ENCODE measurements around the gene RBM3.

Gene RBM3

DNA sequence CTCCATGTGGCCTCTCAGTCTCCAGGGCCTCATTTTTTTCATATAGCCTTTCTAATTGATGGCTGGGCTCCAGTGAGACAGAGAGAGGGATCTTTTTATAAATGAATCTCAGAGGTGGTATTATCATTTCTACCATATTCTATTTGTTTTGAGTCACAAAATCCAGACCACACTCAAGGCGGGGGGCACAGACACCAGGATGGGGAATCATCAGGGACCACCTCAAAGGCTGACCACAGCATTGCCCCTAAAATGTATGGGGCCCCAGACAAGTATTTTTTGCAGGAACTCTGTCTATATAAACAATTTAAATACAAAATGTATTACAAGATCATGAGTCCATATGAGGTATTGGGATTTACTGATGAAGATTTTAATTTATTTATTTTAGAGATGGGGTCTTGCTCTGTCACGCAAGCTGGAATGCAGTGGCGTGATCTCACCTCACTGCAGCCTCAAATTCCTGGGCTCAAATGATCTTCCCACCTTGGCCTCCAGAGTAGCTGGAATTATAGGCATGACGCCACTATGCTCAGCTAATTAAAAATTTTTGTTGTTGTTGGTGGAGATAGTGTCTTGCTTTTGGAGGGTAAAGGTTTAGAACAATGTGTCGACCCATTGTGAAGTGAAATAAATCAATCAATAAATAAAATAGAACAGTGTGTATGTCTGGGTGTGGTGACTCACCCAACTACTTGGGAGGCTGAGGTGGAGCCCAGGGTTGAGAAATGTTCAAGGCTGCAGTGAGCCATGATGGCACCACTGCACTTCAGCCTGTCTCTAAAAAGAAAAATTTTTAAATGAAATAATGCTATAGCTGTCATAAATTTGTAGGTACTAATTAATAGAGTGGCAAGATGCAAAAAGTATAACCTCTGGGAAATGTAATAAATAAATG lies 52.4 kb downstream of the RBM3 start:
- DNase-seq, result no peak
